ENCODE results near the gene RAMAC. TPM values are rescaled to one million over a fixed set of nuclear protein-coding genes. Genes with fewer than 3 reads are reported as not detected.

Gene RAMAC
- total RNA-seq, 1 experiment from 2014 or later: 31.5 TPM

GRCh38 chr15:82942691-82943090 lies 43.3 kb upstream of the RAMAC start:
- Mint-ChIP-seq H3K36me3 (ENCODE audit: insufficient read depth, unreplicated experiment) (peaks cover 6% of the 10 kb centered on the region), H3K27me3 (ENCODE audit: unreplicated experiment) (no peaks in the 10 kb centered on the region), H3K9me3 (ENCODE audit: low read depth, unreplicated experiment) (no peaks in the 10 kb centered on the region), H3K4me3 (ENCODE audit: low read depth, unreplicated experiment) (peak overlapping the region; percentile 27), H3K27ac (ENCODE audit: unreplicated experiment) (peak overlapping the region; percentile 6), H3K4me1 (ENCODE audit: low read depth, unreplicated experiment) (peaks cover 55% of the 10 kb centered on the region)
- TF ChIP-seq CTCF (IDR thresholded peaks at IDR 0.05; ENCODE audit: unreplicated experiment): no peak
- DNase-seq: peak; percentile 89
- intact Hi-C loops (cut with micrococcal nuclease; ENCODE audit: unreplicated experiment): no loop called here
- CTCF ChIA-PET: interaction anchor here (0.7 to 2.0 kb wide), 5 partner anchors 14 to 110 kb away, joined by 3 to 14 read pairs (median 4); no protein-coding TSS in a partner anchor
- no TSS peak for BruUV-seq (replicated peaks)

- Mint-ChIP-seq H3K9me3 (ENCODE audit: low read depth, unreplicated experiment) (no peaks in the 10 kb centered on the region), H3K27ac (ENCODE audit: unreplicated experiment) (peak overlapping the region; percentile 6), H3K4me3 (ENCODE audit: low read depth, unreplicated experiment) (no peak overlapping the region), H3K27me3 (ENCODE audit: unreplicated experiment) (no peaks in the 10 kb centered on the region), H3K36me3 (ENCODE audit: insufficient read depth, unreplicated experiment) (peaks cover 6% of the 10 kb centered on the region), H3K4me1 (ENCODE audit: low read depth, unreplicated experiment) (peaks cover 52% of the 10 kb centered on the region)
- intact Hi-C loops (cut with micrococcal nuclease; ENCODE audit: unreplicated experiment): no loop called here
- no peak for TF ChIP-seq CTCF (IDR thresholded peaks at IDR 0.05; ENCODE audit: unreplicated experiment)
- BruUV-seq (replicated peaks): no TSS peak
- DNase-seq: no peak
- CTCF ChIA-PET: interaction anchor here (1.5 to 2.0 kb wide), 3 partner anchors 17 to 110 kb away, joined by 3 to 14 read pairs (median 4); no protein-coding TSS in a partner anchor
Measured at GRCh38 chr15:82943176-82943575, 42.8 kb upstream of the RAMAC start.

GRCh38 chr15:82944056-82944455 lies 42.0 kb upstream of the RAMAC start:
- Mint-ChIP-seq H3K36me3 (ENCODE audit: insufficient read depth, unreplicated experiment) (peaks cover 6% of the 10 kb centered on the region), H3K4me1 (ENCODE audit: low read depth, unreplicated experiment) (peaks cover 46% of the 10 kb centered on the region), H3K4me3 (ENCODE audit: low read depth, unreplicated experiment) (no peak overlapping the region), H3K9me3 (ENCODE audit: low read depth, unreplicated experiment) (no peaks in the 10 kb centered on the region), H3K27me3 (ENCODE audit: unreplicated experiment) (no peaks in the 10 kb centered on the region), H3K27ac (ENCODE audit: unreplicated experiment) (no peak overlapping the region)
- BruUV-seq (replicated peaks): no TSS peak
- DNase-seq: no peak
- intact Hi-C loops (cut with micrococcal nuclease; ENCODE audit: unreplicated experiment): no loop called here
- CTCF ChIA-PET: interaction anchor here (1.5 kb wide), 1 partner anchor 16 kb away, joined by 3 read pairs; no protein-coding TSS in a partner anchor
- TF ChIP-seq CTCF (IDR thresholded peaks at IDR 0.05; ENCODE audit: unreplicated experiment): no peak

GRCh38 chr15:82944821-82945220 lies 41.2 kb upstream of the RAMAC start:
- intact Hi-C loops (cut with micrococcal nuclease; ENCODE audit: unreplicated experiment): no loop called here
- no peak for DNase-seq
- CTCF ChIA-PET: interaction anchor here (1.5 kb wide), 1 partner anchor 16 kb away, joined by 3 read pairs; no protein-coding TSS in a partner anchor
- no peak for TF ChIP-seq CTCF (IDR thresholded peaks at IDR 0.05; ENCODE audit: unreplicated experiment)
- Mint-ChIP-seq H3K4me3 (ENCODE audit: low read depth, unreplicated experiment) (no peak overlapping the region), H3K27me3 (ENCODE audit: unreplicated experiment) (no peaks in the 10 kb centered on the region), H3K9me3 (ENCODE audit: low read depth, unreplicated experiment) (no peaks in the 10 kb centered on the region), H3K4me1 (ENCODE audit: low read depth, unreplicated experiment) (peaks cover 46% of the 10 kb centered on the region), H3K36me3 (ENCODE audit: insufficient read depth, unreplicated experiment) (peaks cover 6% of the 10 kb centered on the region), H3K27ac (ENCODE audit: unreplicated experiment) (no peak overlapping the region)
- BruUV-seq (replicated peaks): no TSS peak

All from Calu3 (cell line).